Spleen (tissue), 11 donors: ENCODE results near the gene DUSP5. TPM values are rescaled to one million over a fixed set of nuclear protein-coding genes. Genes with fewer than 3 reads are reported as not detected.

Experiments
- DNase-seq: peaks from one replicate; pipeline ENCODE4 v3.0.0-alpha.2; 2020
- H3K27ac ChIP-seq, 8 donors: fragments of 200-600 bp; sonication (generic) in 7 of 8; 1 replicate in 4 of 8; 2 replicates in 4 of 8; pipeline versions ENCODE4 v1.5.0 to v1.8.0; 2016 to 2021; ENCODE audit warnings: inconsistent platforms in 4 of 8, mild to moderate bottlenecking in 4 of 8, moderate library complexity in 1 of 8
- H3K27me3 ChIP-seq, 7 donors: fragments of 200-600 bp; sonication (generic) in 6 of 7; replicated peaks in 1 of 7; 1 replicate in 4 of 7; 2 replicates in 3 of 7; pipeline versions ENCODE4 v1.5.0 to v1.8.0; 2016 to 2021; ENCODE audit warnings: inconsistent platforms in 3 of 7, mild to moderate bottlenecking in 1 of 7
- H3K36me3 ChIP-seq, 6 donors: fragments of 200-600 bp; sonication (generic) in 5 of 6; 1 replicate in 4 of 6; 2 replicates in 2 of 6; pipeline versions ENCODE4 v1.5.0 to v1.8.0; 2016 to 2021; ENCODE audit warnings: inconsistent platforms in 2 of 6
- H3K4me1 ChIP-seq, 6 donors: fragments of 200-600 bp; sonication (generic) in 5 of 6; 1 replicate in 3 of 6; 2 replicates in 3 of 6; pipeline versions ENCODE4 v1.5.0 to v1.8.0; 2016 to 2021; ENCODE audit warnings: inconsistent platforms in 3 of 6
- H3K4me3 ChIP-seq, 8 donors: fragments of 200-600 bp; sonication (generic) in 7 of 8; 1 replicate in 4 of 8; 2 replicates in 4 of 8; pipeline versions ENCODE4 v1.5.0 to v1.8.0; 2016 to 2021; ENCODE audit warnings: inconsistent platforms in 4 of 8, mild to moderate bottlenecking in 4 of 8, moderate library complexity in 2 of 8
- H3K9me3 ChIP-seq, 8 donors: fragments of 200-600 bp; sonication (generic) in 7 of 8; 1 replicate in 4 of 8; 2 replicates in 4 of 8; pipeline versions ENCODE4 v1.5.0 to v1.8.0; 2016 to 2021; ENCODE audit warnings: inconsistent platforms in 4 of 8
- CTCF ChIP-seq, 11 experiments: fragments of 200-600 bp in 7 of 11; fragments of 450-650 bp in 4 of 11; sonication (generic) in 4 of 11; IDR thresholded peaks in 8 of 11; conservative IDR thresholded peaks in 3 of 11; 1 replicate in 7 of 11; 2 replicates in 4 of 11; pipeline versions ENCODE4 v1.4.0 to v1.8.0; 2016 to 2021; ENCODE audit warnings: antibody characterized with exemption in 11 of 11, inconsistent platforms in 4 of 11, mild to moderate bottlenecking in 1 of 11
- POLR2A ChIP-seq, 3 donors: fragments of 450-650 bp; IDR thresholded peaks; one replicate each; pipeline ENCODE4 v1.5.1; 2017; ENCODE audit warnings: antibody characterized with exemption in 3 of 3, mild to moderate bottlenecking in 1 of 3
- POLR2AphosphoS5 ChIP-seq, 3 donors: sonication (generic); formaldehyde crosslinking; IDR thresholded peaks; one replicate each; pipeline ENCODE4 v1.5.1; 2017; ENCODE audit warnings: antibody characterized with exemption in 3 of 3
- WGBS, 5 donors: extraction: QIAGEN DNeasy Blood & Tissue Kit in 3 of 5; methylation state at CpG; one replicate each; pipeline versions ENCODE4 v1.1.5 to v1.1.7; 2013 to 2018; 5-methylcytosine and 5-hydroxymethylcytosine counted together
- intact Hi-C: fragments of 100-400 bp; cut with DNase I; formaldehyde crosslinking; loops from one replicate; pipeline ENCODE4 v1.15.0; 2023; ENCODE audit warnings: low total_unique reads
- polyA plus RNA-seq, 3 donors: library from polyadenylated mRNA; stranded (reverse); fragments of 200-250 nt; gene quantifications; one replicate each; pipeline ENCODE4 v1.2.1, GENCODE V29; 2013
- total RNA-seq, 7 donors: library from RNA; depleted of rRNA in 3 of 7; stranded (reverse); fragments of >200 nt in 3 of 7; fragmentation: NEBNext Ultra II Directional in 4 of 7; extraction: Animal tissue kit (Norgen Biotek cat#: 25700) in 4 of 7; gene quantifications; one replicate each; pipeline versions ENCODE4 v1.1.0 to v1.2.1, GENCODE V29; 2016 to 2021
- donor health status: healthy with polysubstance abuse.
- donor health status: DM: no; HTN: no; CAD: no; lungs with moderate emphysema.
- donor health status: DM: no; HTN: no; CAD: no.
- donor health status: Bipolar disorder and iron deficiency.
- donor health status: healthy.
- donor health status: DM: no; HTN: no; CAD: no.
- donor health status: DM: yes; HTN: yes; CAD: no.

DUSP5 gene
- total and polyA plus RNA-seq, 10 donors, result 9.7 to 71.8 (median 30.6) TPM

GRCh38 chr10:110544958-110545537, 47.3 kb downstream of the DUSP5 start:
- H3K4me1 ChIP-seq, result peaks cover 0 to 34% (median 10%) of the 10 kb centered on the region in 6 donors
- H3K4me3 ChIP-seq, result no peak overlapping the region
- peaks cover 0 to 9% (median 0%) of the 10 kb centered on the region in 7 donors for H3K27me3 ChIP-seq
- DNase-seq, result no peak
- TF ChIP-seq POLR2AphosphoS5 (IDR thresholded peaks at IDR 0.05) (no peak), POLR2A (IDR thresholded peaks at IDR 0.05) (no peak), CTCF (IDR thresholded peaks at IDR 0.05 in 8 of 11, conservative IDR thresholded peaks at IDR 0.05 in 3 of 11) (no peak)
- peak overlapping the region in 4 of 8 donors; percentile 13 to 40 (median 18) for H3K27ac ChIP-seq
- no peaks in the 10 kb centered on the region for H3K9me3 ChIP-seq
- H3K36me3 ChIP-seq, result no peaks in the 10 kb centered on the region
- intact Hi-C loops, result loop anchor here (5.0 kb wide), 1 partner anchor 193 kb away; no protein-coding TSS in a partner anchor

- Histone ChIP-seq H3K27ac (peak overlapping the region in 5 of 8 donors; percentile 13 to 45 (median 29)), H3K4me3 (no peak overlapping the region), H3K9me3 (no peaks in the 10 kb centered on the region), H3K27me3 (peaks cover 0 to 9% (median 0%) of the 10 kb centered on the region in 7 donors), H3K36me3 (no peaks in the 10 kb centered on the region), H3K4me1 (peaks cover 0 to 34% (median 10%) of the 10 kb centered on the region in 6 donors)
- intact Hi-C loops, result loop anchor here (5.0 kb wide), 1 partner anchor 194 kb away; no protein-coding TSS in a partner anchor
- DNase-seq, result no peak
- TF ChIP-seq CTCF (IDR thresholded peaks at IDR 0.05 in 8 of 11, conservative IDR thresholded peaks at IDR 0.05 in 3 of 11) (no peak), POLR2AphosphoS5 (IDR thresholded peaks at IDR 0.05) (peak in 1 of 3 donors; percentile 44), POLR2A (IDR thresholded peaks at IDR 0.05) (no peak)
- 61 to 91% (median 63%) methylated on average over 6 of the region's 6 CpGs for WGBS, 5 donors
Observed at GRCh38 chr10:110546077-110546476, 48.4 kb downstream of the DUSP5 start.

- H3K4me3 ChIP-seq, result no peak overlapping the region
- peaks cover 0 to 34% (median 10%) of the 10 kb centered on the region in 6 donors for H3K4me1 ChIP-seq
- H3K9me3 ChIP-seq, result no peaks in the 10 kb centered on the region
- TF ChIP-seq POLR2A (IDR thresholded peaks at IDR 0.05), result no peak
- TF ChIP-seq CTCF (IDR thresholded peaks at IDR 0.05 in 8 of 11, conservative IDR thresholded peaks at IDR 0.05 in 3 of 11), result no peak
- TF ChIP-seq POLR2AphosphoS5 (IDR thresholded peaks at IDR 0.05), result no peak
- no peaks in the 10 kb centered on the region for H3K36me3 ChIP-seq
- WGBS, 5 donors, result 64 to 71% (median 65%) methylated on average over 7 of the region's 7 CpGs
- peak overlapping the region in 4 of 8 donors; percentile 13 to 45 (median 31) for H3K27ac ChIP-seq
- intact Hi-C loops, result loop anchor here (5.0 kb wide), 1 partner anchor 194 kb away; no protein-coding TSS in a partner anchor
- DNase-seq, result no peak
- H3K27me3 ChIP-seq, result peaks cover 0 to 9% (median 0%) of the 10 kb centered on the region in 7 donors
Observed at GRCh38 chr10:110546499-110547110, 48.9 kb downstream of the DUSP5 start.

GRCh38 chr10:110547139-110547761, 49.5 kb downstream of the DUSP5 start:
- Histone ChIP-seq H3K9me3 (no peaks in the 10 kb centered on the region), H3K4me3 (no peak overlapping the region), H3K36me3 (no peaks in the 10 kb centered on the region), H3K27me3 (peaks cover 0 to 9% (median 0%) of the 10 kb centered on the region in 7 donors), H3K27ac (peak overlapping the region in 4 of 8 donors; percentile 13 to 45 (median 31)), H3K4me1 (peaks cover 0 to 34% (median 10%) of the 10 kb centered on the region in 6 donors)
- intact Hi-C loops, result loop anchor here (5.0 kb wide), 1 partner anchor 195 kb away; no protein-coding TSS in a partner anchor
- 15 to 18% (median 17%) methylated on average over 8 of the region's 8 CpGs for WGBS, 5 donors
- DNase-seq, result no peak
- TF ChIP-seq CTCF (IDR thresholded peaks at IDR 0.05 in 8 of 11, conservative IDR thresholded peaks at IDR 0.05 in 3 of 11) (peak; percentile 64 to 91 (median 83)), POLR2AphosphoS5 (IDR thresholded peaks at IDR 0.05) (no peak)
